Endodermal cell (in vitro differentiated cells): ENCODE results near the gene SLC18B1. TPM values are rescaled to one million over a fixed set of nuclear protein-coding genes. Genes with fewer than 3 reads are reported as not detected.
A peak's percentile ranks its signal among the peaks of the same experiment; 100 is the strongest.

Experiments used
- DNase-seq: peaks from one replicate; pipeline ENCODE4 v3.0.0-alpha.2; 2017
- H3K27ac ChIP-seq: 2 replicates; pipeline ENCODE4 v1.5.1; 2013; ENCODE audit warnings: mild to moderate bottlenecking, low read depth, low read length, moderate library complexity
- H3K27me3 ChIP-seq: 2 replicates; pipeline ENCODE4 v1.6.1; 2013; ENCODE audit warnings: mild to moderate bottlenecking, low read length, moderate library complexity; ENCODE audit not compliant: insufficient read depth, control insufficient read depth, poor library complexity, severe bottlenecking
- H3K36me3 ChIP-seq: 2 replicates; pipeline ENCODE4 v1.7.0; 2013; ENCODE audit warnings: mild to moderate bottlenecking, low read length, moderate library complexity; ENCODE audit not compliant: control insufficient read depth, insufficient read depth
- H3K4me1 ChIP-seq: one replicate; pipeline ENCODE4 v1.7.0; 2013; ENCODE audit warnings: low read length; ENCODE audit not compliant: control insufficient read depth, insufficient read depth
- H3K4me3 ChIP-seq: 2 replicates; pipeline ENCODE4 v1.5.1; 2013; ENCODE audit warnings: mild to moderate bottlenecking, low read length, moderate library complexity
- H3K9ac ChIP-seq: 2 replicates; pipeline ENCODE4 v1.6.1; 2013; ENCODE audit warnings: mild to moderate bottlenecking, low read length, moderate library complexity; ENCODE audit not compliant: poor library complexity, severe bottlenecking; ENCODE audit errors: extremely low read depth
- H3K9me3 ChIP-seq: 2 replicates; pipeline ENCODE4 v1.6.1; 2013; ENCODE audit warnings: mild to moderate bottlenecking, low read length, moderate library complexity; ENCODE audit not compliant: control insufficient read depth
- H3K27ac Mint-ChIP-seq: 2 replicates; pipeline ENCODE4 v1.8.0; 2020; ENCODE audit warnings: mixed read lengths
- H3K27me3 Mint-ChIP-seq: 2 replicates; pipeline ENCODE4 v1.8.0; 2021; ENCODE audit warnings: mild to moderate bottlenecking, mixed read lengths; ENCODE audit not compliant: insufficient read depth
- H3K36me3 Mint-ChIP-seq: 2 replicates; pipeline ENCODE4 v1.8.0; 2020; ENCODE audit warnings: low read depth, mixed read lengths
- H3K4me1 Mint-ChIP-seq: 2 replicates; pipeline ENCODE4 v1.8.0; 2020; ENCODE audit warnings: mixed read lengths
- H3K4me3 Mint-ChIP-seq: 2 replicates; pipeline ENCODE4 v1.8.0; 2020; ENCODE audit warnings: mild to moderate bottlenecking, moderate library complexity, mixed read lengths
- H3K9me3 Mint-ChIP-seq: 2 replicates; pipeline ENCODE4 v1.8.0; 2020; ENCODE audit warnings: mild to moderate bottlenecking, mixed read lengths
- CTCF ChIP-seq: fragments of 200-600 bp; sonication (generic); conservative IDR thresholded peaks from 2 replicates; pipeline ENCODE4 v1.5.0; 2021; ENCODE audit warnings: antibody characterized with exemption, mild to moderate bottlenecking
- WGBS, 2 experiments: methylation state at CpG; one replicate each; pipeline versions ENCODE4 v1.1.5 to v1.1.7; 2013; ENCODE audit warnings: missing lambda C conversion rate in 2 of 2, mixed read lengths in 1 of 2; ENCODE audit not compliant: insufficient coverage in 1 of 2, insufficient read length in 1 of 2; 5-methylcytosine and 5-hydroxymethylcytosine counted together
- total RNA-seq, 2 donors: library from RNA; stranded (reverse); fragmentation: NEBNext Ultra II Directional in 1 of 2; extraction: Animal tissue kit (Norgen Biotek cat#: 25700) in 1 of 2; gene quantifications; 2 replicates in 1 of 2; 3 replicates in 1 of 2; pipeline ENCODE4 v1.2.1, GENCODE V29; 2021

Gene SLC18B1
- total RNA-seq, 2 donors from 2014 or later, result 10.9 to 15.3 TPM

GRCh38 chr6:132812756-132813172, 14.3 kb upstream of the SLC18B1 start:
- 7 to 22% methylated on average over 3 to 5 of the region's 5 CpGs for WGBS, 2 experiments
- H3K4me3 Mint-ChIP-seq, result peak overlapping the region; percentile 99
- no peaks in the 10 kb centered on the region for H3K9me3 Mint-ChIP-seq
- Histone ChIP-seq H3K4me1 (no peaks in the 10 kb centered on the region), H3K27ac (no peak overlapping the region), H3K27me3 (no peaks in the 10 kb centered on the region), H3K4me3 (peak overlapping the region; percentile 90), H3K36me3 (peaks cover 29% of the 10 kb centered on the region), H3K9me3 (no peaks in the 10 kb centered on the region), H3K9ac (peak overlapping the region; percentile 94)
- TF ChIP-seq CTCF, result no peak
- peak; percentile 44 for DNase-seq
- peaks cover 24% of the 10 kb centered on the region for H3K4me1 Mint-ChIP-seq
- peaks cover 3% of the 10 kb centered on the region for H3K27me3 Mint-ChIP-seq
- peaks cover 35% of the 10 kb centered on the region for H3K36me3 Mint-ChIP-seq
- H3K27ac Mint-ChIP-seq, result peak overlapping the region; percentile 98

GRCh38 chr6:132812255-132812732, 13.9 kb upstream of the SLC18B1 start:
- Histone ChIP-seq H3K36me3 (peaks cover 25% of the 10 kb centered on the region), H3K9ac (peak overlapping the region; percentile 94), H3K27ac (no peak overlapping the region), H3K4me1 (no peaks in the 10 kb centered on the region), H3K9me3 (no peaks in the 10 kb centered on the region), H3K27me3 (no peaks in the 10 kb centered on the region), H3K4me3 (peak overlapping the region; percentile 90)
- Mint-ChIP-seq H3K27me3 (peaks cover 5% of the 10 kb centered on the region), H3K27ac (peak overlapping the region; percentile 98), H3K36me3 (peaks cover 30% of the 10 kb centered on the region), H3K9me3 (no peaks in the 10 kb centered on the region), H3K4me1 (peaks cover 20% of the 10 kb centered on the region), H3K4me3 (peak overlapping the region; percentile 99)
- no peak for TF ChIP-seq CTCF
- no peak for DNase-seq
- 36 to 78% methylated on average over 2 of the region's 2 CpGs for WGBS, 2 experiments

GRCh38 chr6:132811276-132811675, 12.8 kb upstream of the SLC18B1 start:
- Histone ChIP-seq H3K9ac (no peak overlapping the region), H3K4me1 (no peaks in the 10 kb centered on the region), H3K27me3 (no peaks in the 10 kb centered on the region), H3K27ac (no peak overlapping the region), H3K36me3 (peaks cover 14% of the 10 kb centered on the region), H3K9me3 (no peaks in the 10 kb centered on the region), H3K4me3 (no peak overlapping the region)
- no peak for TF ChIP-seq CTCF
- no peak overlapping the region for H3K4me3 Mint-ChIP-seq
- DNase-seq, result no peak
- H3K27ac Mint-ChIP-seq, result no peak overlapping the region
- no peaks in the 10 kb centered on the region for H3K9me3 Mint-ChIP-seq
- peaks cover 14% of the 10 kb centered on the region for H3K4me1 Mint-ChIP-seq
- H3K36me3 Mint-ChIP-seq, result peaks cover 20% of the 10 kb centered on the region
- H3K27me3 Mint-ChIP-seq, result peaks cover 5% of the 10 kb centered on the region
- 91 to 100% methylated on average over 2 to 3 of the region's 3 CpGs for WGBS, 2 experiments
